Epithelial cell of proximal tubule (primary cell): ENCODE results near the gene GPR78. TPM values are rescaled to one million over a fixed set of nuclear protein-coding genes. Genes with fewer than 3 reads are reported as not detected.

Experiments
- DNase-seq: peaks from one replicate; pipeline ENCODE4 v3.0.0-alpha.2; 2011; ENCODE audit warnings: low read depth
- H3K4me3 ChIP-seq: 2 replicates; pipeline ENCODE4 v1.5.1; 2011; ENCODE audit warnings: low read depth, mild to moderate bottlenecking, low read length
- CTCF ChIP-seq: conservative IDR thresholded peaks from 2 replicates; pipeline ENCODE4 v1.5.1; 2012; ENCODE audit warnings: low read depth, mild to moderate bottlenecking, low read length
- total RNA-seq: library from RNA; depleted of rRNA; stranded (reverse); fragments of >200 nt; gene quantifications from 2 replicates; pipeline ENCODE4 v1.2.3, GENCODE V29; 2015

GPR78 gene
- total RNA-seq, 1 donor from 2014 or later = not detected

GRCh38 chr4:8537041-8537461 is 43.1 kb upstream of the GPR78 start:
- H3K4me3 ChIP-seq = no peak overlapping the region
- peak; percentile 90 for DNase-seq
- no peak for TF ChIP-seq CTCF

- DNase-seq = no peak
- no peak for TF ChIP-seq CTCF
- no peak overlapping the region for H3K4me3 ChIP-seq
These were observed 42.0 kb upstream of the GPR78 start for GRCh38 chr4:8538076-8538702.

- no peak for DNase-seq
- TF ChIP-seq CTCF = no peak
- no peak overlapping the region for H3K4me3 ChIP-seq
These were observed 41.3 kb upstream of the GPR78 start for GRCh38 chr4:8538703-8539567.

- H3K4me3 ChIP-seq = no peak overlapping the region
- DNase-seq = no peak
- no peak for TF ChIP-seq CTCF
These were observed 40.5 kb upstream of the GPR78 start for GRCh38 chr4:8539661-8540060.

GRCh38 chr4:8540072-8540471 is 40.1 kb upstream of the GPR78 start:
- TF ChIP-seq CTCF = no peak
- H3K4me3 ChIP-seq = no peak overlapping the region
- no peak for DNase-seq

- no peak overlapping the region for H3K4me3 ChIP-seq
- no peak for DNase-seq
- TF ChIP-seq CTCF = no peak
These were observed 39.6 kb upstream of the GPR78 start for GRCh38 chr4:8540586-8540985.

GRCh38 chr4:8540991-8541390 is 39.2 kb upstream of the GPR78 start:
- no peak for TF ChIP-seq CTCF
- no peak for DNase-seq
- H3K4me3 ChIP-seq = no peak overlapping the region
